Left hindlimb (tissue), 1 donor: ENCODE measurements around the gene EMC6.

Source experiments
- DNase-seq: peaks from one replicate; pipeline ENCODE4 v3.0.0-alpha.2; 2018

Gene EMC6

GRCh38 chr17:3712811-3713463, 44.3 kb downstream of the EMC6 start:
- DNase-seq: no peak

GRCh38 chr17:3715296-3715695, 46.7 kb downstream of the EMC6 start:
- no peak for DNase-seq

- no peak for DNase-seq
Observed at GRCh38 chr17:3718201-3718600, 49.6 kb downstream of the EMC6 start.

- DNase-seq: no peak
Observed at GRCh38 chr17:3719265-3719664, 50.7 kb downstream of the EMC6 start.
